GM06990 (cell line): Measurements from ENCODE around the gene BLZF1.

Experiments
- DNase-seq: peaks from one replicate; pipeline ENCODE4 v3.0.0-alpha.2; 2011; ENCODE audit not compliant: insufficient read length; ENCODE audit errors: extremely low read depth
- H3K27me3 ChIP-seq: replicated peaks from 2 replicates; pipeline ENCODE4 v1.6.0; 2011; ENCODE audit warnings: low read length; ENCODE audit not compliant: control insufficient read depth, insufficient read depth
- H3K36me3 ChIP-seq: 2 replicates; pipeline ENCODE4 v1.5.1; 2011; ENCODE audit warnings: low read length; ENCODE audit not compliant: control insufficient read depth, insufficient read depth
- H3K4me3 ChIP-seq: replicated peaks from 2 replicates; pipeline ENCODE4 v1.5.1; 2011; ENCODE audit warnings: low read depth, mild to moderate bottlenecking, control low read depth, low read length
- CTCF ChIP-seq: IDR thresholded peaks from 2 replicates; pipeline ENCODE4 v1.5.1; 2011; ENCODE audit warnings: low read length, control low read depth, mild to moderate bottlenecking, inconsistent platforms; ENCODE audit not compliant: insufficient read depth, poor library complexity, severe bottlenecking

Gene BLZF1, protein sequence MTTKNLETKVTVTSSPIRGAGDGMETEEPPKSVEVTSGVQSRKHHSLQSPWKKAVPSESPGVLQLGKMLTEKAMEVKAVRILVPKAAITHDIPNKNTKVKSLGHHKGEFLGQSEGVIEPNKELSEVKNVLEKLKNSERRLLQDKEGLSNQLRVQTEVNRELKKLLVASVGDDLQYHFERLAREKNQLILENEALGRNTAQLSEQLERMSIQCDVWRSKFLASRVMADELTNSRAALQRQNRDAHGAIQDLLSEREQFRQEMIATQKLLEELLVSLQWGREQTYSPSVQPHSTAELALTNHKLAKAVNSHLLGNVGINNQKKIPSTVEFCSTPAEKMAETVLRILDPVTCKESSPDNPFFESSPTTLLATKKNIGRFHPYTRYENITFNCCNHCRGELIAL

GRCh38 chr1:169367686-169368405, at the start of gene BLZF1, which contains the start of gene NME7:
BLZF1 (plus strand) TSS chr1:169368195; CDS start chr1:169369523, 1,328 bp downstream.
NME7 (minus strand) TSS chr1:169367797; CDS start chr1:169367710, 87 bp downstream.
- Histone ChIP-seq H3K27me3 (no peaks in the 10 kb centered on the region), H3K4me3 (peak within 1 kb of the TSS; percentile 79), H3K36me3 (no peaks in the 10 kb centered on the region)
- TF ChIP-seq CTCF: no peak
- DNase-seq: peak; percentile 97

DNA sequence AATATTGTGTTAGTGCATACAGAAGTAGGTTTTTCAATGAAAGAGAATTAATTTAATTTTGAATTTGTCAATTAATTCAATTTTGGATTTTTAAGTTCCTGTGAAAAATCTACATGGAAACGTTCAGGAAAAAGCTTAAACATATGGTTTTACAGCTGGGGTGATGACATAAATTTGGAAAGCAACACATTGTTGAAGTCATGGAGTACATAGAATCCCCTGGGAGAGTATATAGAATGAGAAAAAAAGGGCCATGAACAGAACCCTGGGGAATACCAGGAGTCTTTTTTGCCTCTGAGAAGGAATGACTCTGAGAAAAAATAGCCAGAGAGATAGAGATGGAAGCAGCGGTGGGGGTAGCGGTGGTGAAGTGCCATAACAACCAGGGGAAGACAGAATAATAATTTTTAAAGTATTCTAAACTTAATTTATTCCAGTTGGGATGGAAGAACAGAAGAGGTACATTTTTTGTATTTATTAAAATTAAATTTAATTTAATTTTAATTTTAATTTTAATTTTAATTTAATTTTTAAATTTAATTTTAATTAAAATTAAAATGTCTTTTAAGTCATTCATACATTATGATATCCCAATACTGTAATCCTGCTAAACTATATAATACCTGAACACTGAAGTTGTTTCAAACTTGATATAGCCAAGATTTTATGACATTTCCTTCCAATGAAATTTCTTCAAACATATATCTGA, 49.3 kb upstream of the BLZF1 start:
- Histone ChIP-seq H3K27me3 (no peaks in the 10 kb centered on the region), H3K36me3 (no peaks in the 10 kb centered on the region), H3K4me3 (no peak overlapping the region)
- DNase-seq: no peak
- TF ChIP-seq CTCF: no peak

DNA sequence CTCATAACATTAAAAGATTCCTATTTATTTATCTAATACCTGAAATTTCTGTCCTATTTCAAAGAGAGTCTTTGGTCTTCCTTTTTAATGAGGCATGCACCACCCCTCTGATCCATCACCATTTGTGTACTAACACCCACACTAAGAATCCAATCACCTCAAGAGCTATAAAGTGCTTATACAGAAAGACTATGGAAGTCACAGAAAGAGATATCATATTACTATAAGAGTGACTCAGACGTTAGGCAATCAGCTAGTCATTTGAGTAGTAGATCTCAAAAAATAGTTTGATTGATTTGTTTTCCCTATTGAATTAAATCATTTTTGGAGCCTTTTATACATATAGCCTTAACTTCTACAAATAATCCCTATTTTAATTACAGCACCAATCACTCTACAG, 46.5 kb upstream of the BLZF1 start:
- DNase-seq: no peak
- TF ChIP-seq CTCF: no peak
- H3K27me3 ChIP-seq: no peaks in the 10 kb centered on the region
- H3K4me3 ChIP-seq: no peak overlapping the region
- H3K36me3 ChIP-seq: no peaks in the 10 kb centered on the region

GRCh38 chr1:169322138-169322537, 45.9 kb upstream of the BLZF1 start:
- no peak for TF ChIP-seq CTCF
- no peaks in the 10 kb centered on the region for H3K36me3 ChIP-seq
- H3K27me3 ChIP-seq: no peaks in the 10 kb centered on the region
- no peak for DNase-seq
- no peak overlapping the region for H3K4me3 ChIP-seq

- Histone ChIP-seq H3K4me3 (no peak overlapping the region), H3K27me3 (no peaks in the 10 kb centered on the region), H3K36me3 (no peaks in the 10 kb centered on the region)
- TF ChIP-seq CTCF: no peak
- DNase-seq: no peak
Observed at GRCh38 chr1:169325117-169325516, 42.9 kb upstream of the BLZF1 start.
